Mesodermal cell (in vitro differentiated cells): ENCODE results near the gene CPM.

Experiments
- H3K27ac ChIP-seq: 2 replicates; pipeline ENCODE4 v1.7.0; 2013; ENCODE audit warnings: mild to moderate bottlenecking, low read depth, low read length, moderate library complexity; ENCODE audit not compliant: severe bottlenecking
- H3K36me3 ChIP-seq: 2 replicates; pipeline ENCODE4 v1.7.1; 2013; ENCODE audit warnings: mild to moderate bottlenecking, low read length, moderate library complexity; ENCODE audit not compliant: control insufficient read depth, insufficient read depth
- H3K4me1 ChIP-seq: one replicate; pipeline ENCODE4 v1.7.1; 2013; ENCODE audit warnings: mild to moderate bottlenecking, low read length; ENCODE audit not compliant: insufficient read depth, control insufficient read depth, poor library complexity, severe bottlenecking
- H3K4me3 ChIP-seq: 2 replicates; pipeline ENCODE4 v1.7.0; 2013; ENCODE audit warnings: low read length, control low read depth, mild to moderate bottlenecking; ENCODE audit not compliant: insufficient read depth, poor library complexity, severe bottlenecking; ENCODE audit errors: extremely low read depth
- H3K9me3 ChIP-seq: 2 replicates; pipeline ENCODE4 v1.7.1; 2013; ENCODE audit warnings: mild to moderate bottlenecking, low read length, moderate library complexity; ENCODE audit not compliant: control insufficient read depth
- WGBS, 2 experiments: methylation state at CpG; one replicate each; pipeline ENCODE4 v1.1.5; 2013; ENCODE audit warnings: missing lambda C conversion rate in 2 of 2; ENCODE audit not compliant: insufficient coverage in 2 of 2; 5-methylcytosine and 5-hydroxymethylcytosine counted together

The CPM gene

DNA sequence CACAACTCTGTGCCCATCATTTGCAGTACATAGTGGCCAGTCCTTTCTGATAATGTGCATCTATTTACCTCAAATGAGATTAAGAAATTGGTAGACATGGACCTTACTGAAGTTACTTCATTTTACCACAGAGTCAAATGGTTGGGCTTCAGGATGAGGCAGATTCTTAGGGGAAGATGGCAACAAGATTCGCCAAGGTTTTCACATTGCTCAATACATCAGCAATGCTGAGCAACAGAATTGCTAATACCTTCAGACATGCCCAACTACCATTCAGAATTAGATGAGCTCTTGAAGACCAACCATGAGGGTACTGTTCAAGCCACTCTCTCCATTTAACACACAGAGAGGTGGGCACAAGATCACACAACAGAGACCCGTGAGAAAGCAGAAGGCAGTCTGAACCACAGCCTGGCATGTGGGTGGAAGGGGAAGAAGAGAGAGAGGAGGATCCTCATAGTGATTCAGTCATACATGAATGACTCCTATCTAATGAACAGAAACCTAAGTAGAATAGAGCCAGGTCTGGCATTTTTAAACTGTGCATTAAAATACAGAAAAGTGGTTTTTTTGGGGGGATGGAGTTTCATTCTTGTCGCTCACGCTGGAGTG, 28.5 kb downstream of the CPM start:
- H3K36me3 ChIP-seq, result no peaks in the 10 kb centered on the region
- WGBS, 2 experiments, result 60 to 100% methylated on average over 1 of the region's 4 CpGs
- H3K4me1 ChIP-seq, result no peaks in the 10 kb centered on the region
- no peak overlapping the region for H3K4me3 ChIP-seq
- no peaks in the 10 kb centered on the region for H3K9me3 ChIP-seq
- no peak overlapping the region for H3K27ac ChIP-seq

DNA sequence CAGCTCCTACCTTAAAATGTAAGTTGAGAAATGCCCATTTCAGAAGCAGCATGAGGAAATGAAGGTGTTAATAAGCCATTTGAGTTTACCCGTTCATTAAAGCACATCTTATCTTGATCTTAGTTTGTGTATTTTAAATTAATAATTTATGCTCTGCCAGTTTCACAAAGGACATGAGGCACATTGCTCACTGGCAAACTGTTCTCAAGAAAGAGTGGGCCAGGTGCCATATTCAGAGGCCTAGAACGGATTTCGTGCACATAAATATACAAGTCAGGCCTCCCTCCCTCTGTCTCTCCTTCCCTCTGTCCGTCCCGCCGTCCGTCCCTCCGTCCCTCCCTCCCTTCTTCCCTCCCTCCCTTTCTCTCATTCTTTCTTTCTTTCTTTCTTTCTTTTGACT, 29.5 kb downstream of the CPM start:
- H3K36me3 ChIP-seq, result no peaks in the 10 kb centered on the region
- H3K9me3 ChIP-seq, result no peaks in the 10 kb centered on the region
- H3K4me3 ChIP-seq, result no peak overlapping the region
- WGBS, 2 experiments, result 97 to 100% methylated on average over 3 to 7 of the region's 8 CpGs
- no peaks in the 10 kb centered on the region for H3K4me1 ChIP-seq
- no peak overlapping the region for H3K27ac ChIP-seq

DNA sequence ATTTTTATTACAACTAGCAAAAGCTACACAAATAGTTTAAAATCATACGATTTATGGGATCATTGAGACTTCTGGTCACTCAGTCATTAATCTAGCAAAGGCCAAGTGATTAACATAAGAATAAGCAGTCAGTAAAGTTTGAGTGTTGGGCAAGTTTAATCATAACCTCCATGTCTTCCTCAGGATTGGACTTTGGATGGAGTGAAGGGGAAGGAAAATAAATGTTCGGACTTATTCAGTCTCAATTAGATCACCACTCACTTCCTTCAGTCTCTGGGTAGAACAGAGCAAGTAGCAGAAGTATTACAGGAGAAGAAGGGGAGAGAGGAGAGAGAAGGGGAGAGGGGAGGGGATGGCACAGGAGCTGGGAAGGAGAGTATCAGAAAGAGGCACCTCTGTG, 31.4 kb downstream of the CPM start:
- Histone ChIP-seq H3K4me3 (no peak overlapping the region), H3K27ac (no peak overlapping the region), H3K36me3 (no peaks in the 10 kb centered on the region), H3K9me3 (no peaks in the 10 kb centered on the region), H3K4me1 (no peaks in the 10 kb centered on the region)
- WGBS, 2 experiments, result no CpG with 5 or more reads among the region's 2 CpGs

DNA sequence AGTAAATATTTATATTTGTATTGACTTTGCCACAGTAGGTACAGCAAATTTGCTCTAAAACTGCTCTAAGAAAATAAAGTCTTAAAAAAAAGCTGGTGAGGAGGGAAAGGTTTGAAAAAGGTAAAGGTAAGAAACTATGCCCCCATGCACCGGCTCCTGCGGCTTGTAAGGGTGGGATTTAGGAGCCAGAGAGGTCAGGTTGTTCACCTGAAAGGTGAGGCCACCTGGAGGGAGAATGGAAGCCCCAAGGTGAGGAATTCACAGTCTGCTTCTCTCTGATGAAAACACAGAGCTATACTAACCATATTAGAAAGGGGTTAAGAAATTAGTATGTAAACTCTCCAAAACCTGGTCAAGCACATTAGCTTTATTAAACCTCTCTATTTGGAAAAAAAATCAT, 31.8 kb downstream of the CPM start:
- no peaks in the 10 kb centered on the region for H3K4me1 ChIP-seq
- no peak overlapping the region for H3K4me3 ChIP-seq
- H3K27ac ChIP-seq, result no peak overlapping the region
- H3K36me3 ChIP-seq, result no peaks in the 10 kb centered on the region
- no peaks in the 10 kb centered on the region for H3K9me3 ChIP-seq
- WGBS, 2 experiments, result 87% methylated on average over 2 of the region's 2 CpGs; no CpG with 5 or more reads in 1 of the 2 experiments

GRCh38 chr12:68900241-68900640, 32.7 kb downstream of the CPM start:
- Histone ChIP-seq H3K4me1 (no peaks in the 10 kb centered on the region), H3K36me3 (no peaks in the 10 kb centered on the region), H3K4me3 (no peak overlapping the region), H3K27ac (no peak overlapping the region), H3K9me3 (no peaks in the 10 kb centered on the region)
- WGBS, 2 experiments, result 80 to 88% methylated on average over 1 of the region's 2 CpGs

- no peaks in the 10 kb centered on the region for H3K9me3 ChIP-seq
- 94 to 98% methylated on average over 3 to 4 of the region's 4 CpGs for WGBS, 2 experiments
- no peaks in the 10 kb centered on the region for H3K36me3 ChIP-seq
- H3K27ac ChIP-seq, result no peak overlapping the region
- no peak overlapping the region for H3K4me3 ChIP-seq
- no peaks in the 10 kb centered on the region for H3K4me1 ChIP-seq
Measured at GRCh38 chr12:68899251-68899771, 33.7 kb downstream of the CPM start.

DNA sequence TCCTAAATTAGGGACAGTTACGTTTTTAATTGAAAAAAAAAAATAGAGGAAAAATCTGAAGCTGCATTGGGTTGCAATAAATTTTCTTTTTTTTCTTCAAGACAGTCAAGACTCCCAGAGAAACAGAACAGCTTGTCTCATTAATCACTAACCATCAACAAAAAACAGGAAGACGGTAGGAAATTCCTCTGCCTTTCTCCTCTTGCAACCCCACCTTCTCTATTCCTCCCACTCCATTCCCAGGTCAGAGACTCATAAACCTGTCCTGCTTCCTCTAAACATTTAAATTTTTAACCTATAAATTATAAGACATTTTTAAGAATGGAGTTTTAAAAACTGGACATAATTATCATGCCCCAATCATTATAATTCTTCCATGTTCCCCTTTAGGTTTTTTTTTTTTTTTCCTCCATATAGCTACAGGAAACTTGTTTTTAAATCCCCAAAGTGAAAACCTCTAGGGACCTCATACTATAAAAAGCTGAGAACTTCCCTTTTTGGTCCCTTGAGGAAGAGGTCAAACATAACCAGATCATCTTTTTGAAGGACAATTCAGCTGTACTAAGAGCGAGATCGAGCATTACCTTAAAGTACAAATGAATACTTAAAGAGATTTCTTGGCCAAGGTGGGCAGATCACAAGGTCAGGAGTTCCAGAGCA, 36.0 kb downstream of the CPM start:
- Histone ChIP-seq H3K9me3 (no peaks in the 10 kb centered on the region), H3K4me1 (no peaks in the 10 kb centered on the region), H3K4me3 (no peak overlapping the region), H3K36me3 (no peaks in the 10 kb centered on the region), H3K27ac (no peak overlapping the region)
- WGBS, 2 experiments, result 81 to 90% methylated on average over 2 to 3 of the region's 4 CpGs

GRCh38 chr12:68894276-68894855, 38.6 kb downstream of the CPM start:
- H3K9me3 ChIP-seq, result no peaks in the 10 kb centered on the region
- no peak overlapping the region for H3K27ac ChIP-seq
- no peaks in the 10 kb centered on the region for H3K4me1 ChIP-seq
- no peak overlapping the region for H3K4me3 ChIP-seq
- WGBS, 2 experiments, result 83 to 100% methylated on average over 5 of the region's 7 CpGs
- no peaks in the 10 kb centered on the region for H3K36me3 ChIP-seq

DNA sequence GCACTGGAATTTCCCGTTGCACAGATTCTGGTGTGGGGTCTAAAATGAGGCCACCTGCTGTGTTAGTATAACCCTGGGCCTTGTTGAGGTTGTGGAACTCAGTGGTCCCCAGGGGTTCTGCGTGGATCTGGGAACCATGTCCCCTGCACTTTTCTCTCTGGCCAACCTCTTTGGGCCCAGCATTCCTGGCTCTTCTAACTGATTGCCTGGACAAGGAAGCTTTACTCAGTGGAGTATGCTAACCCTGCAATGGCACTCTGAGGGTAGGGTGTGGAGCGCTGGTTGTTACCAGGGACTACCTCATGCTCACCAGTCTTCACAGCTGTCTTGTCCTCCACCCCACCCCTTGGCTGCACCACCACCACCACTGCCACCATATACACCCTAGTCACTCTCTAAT, 39.2 kb downstream of the CPM start:
- no peaks in the 10 kb centered on the region for H3K4me1 ChIP-seq
- no peak overlapping the region for H3K27ac ChIP-seq
- H3K9me3 ChIP-seq, result no peaks in the 10 kb centered on the region
- H3K36me3 ChIP-seq, result no peaks in the 10 kb centered on the region
- WGBS, 2 experiments, result 76 to 85% methylated on average over 2 of the region's 3 CpGs
- no peak overlapping the region for H3K4me3 ChIP-seq

GRCh38 chr12:68893201-68893600, 39.8 kb downstream of the CPM start:
- Histone ChIP-seq H3K4me3 (no peak overlapping the region), H3K9me3 (no peaks in the 10 kb centered on the region), H3K4me1 (no peaks in the 10 kb centered on the region), H3K36me3 (no peaks in the 10 kb centered on the region), H3K27ac (no peak overlapping the region)
- WGBS, 2 experiments, result 100% methylated on average over 2 of the region's 2 CpGs

- H3K27ac ChIP-seq, result no peak overlapping the region
- 83 to 91% methylated on average over 1 to 4 of the region's 6 CpGs for WGBS, 2 experiments
- H3K36me3 ChIP-seq, result no peaks in the 10 kb centered on the region
- no peak overlapping the region for H3K4me3 ChIP-seq
- H3K9me3 ChIP-seq, result no peaks in the 10 kb centered on the region
- H3K4me1 ChIP-seq, result no peaks in the 10 kb centered on the region
Measured at GRCh38 chr12:68891141-68891540, 41.8 kb downstream of the CPM start.
